ENCODE results near the gene KIAA0825. TPM values are rescaled to one million over a fixed set of nuclear protein-coding genes. Genes with fewer than 3 reads are reported as not detected.

Gene KIAA0825
- total RNA-seq, 4 donors from 2014 or later = 4.7 to 5.8 (median 5.0) TPM

GRCh38 chr5:94288937-94289336, 329.5 kb downstream of the KIAA0825 start:
- TF ChIP-seq, protein P1, sequence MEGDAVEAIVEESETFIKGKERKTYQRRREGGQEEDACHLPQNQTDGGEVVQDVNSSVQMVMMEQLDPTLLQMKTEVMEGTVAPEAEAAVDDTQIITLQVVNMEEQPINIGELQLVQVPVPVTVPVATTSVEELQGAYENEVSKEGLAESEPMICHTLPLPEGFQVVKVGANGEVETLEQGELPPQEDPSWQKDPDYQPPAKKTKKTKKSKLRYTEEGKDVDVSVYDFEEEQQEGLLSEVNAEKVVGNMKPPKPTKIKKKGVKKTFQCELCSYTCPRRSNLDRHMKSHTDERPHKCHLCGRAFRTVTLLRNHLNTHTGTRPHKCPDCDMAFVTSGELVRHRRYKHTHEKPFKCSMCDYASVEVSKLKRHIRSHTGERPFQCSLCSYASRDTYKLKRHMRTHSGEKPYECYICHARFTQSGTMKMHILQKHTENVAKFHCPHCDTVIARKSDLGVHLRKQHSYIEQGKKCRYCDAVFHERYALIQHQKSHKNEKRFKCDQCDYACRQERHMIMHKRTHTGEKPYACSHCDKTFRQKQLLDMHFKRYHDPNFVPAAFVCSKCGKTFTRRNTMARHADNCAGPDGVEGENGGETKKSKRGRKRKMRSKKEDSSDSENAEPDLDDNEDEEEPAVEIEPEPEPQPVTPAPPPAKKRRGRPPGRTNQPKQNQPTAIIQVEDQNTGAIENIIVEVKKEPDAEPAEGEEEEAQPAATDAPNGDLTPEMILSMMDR (IDR thresholded peaks at IDR 0.05; ENCODE audit: low read depth) = no peak

DNA sequence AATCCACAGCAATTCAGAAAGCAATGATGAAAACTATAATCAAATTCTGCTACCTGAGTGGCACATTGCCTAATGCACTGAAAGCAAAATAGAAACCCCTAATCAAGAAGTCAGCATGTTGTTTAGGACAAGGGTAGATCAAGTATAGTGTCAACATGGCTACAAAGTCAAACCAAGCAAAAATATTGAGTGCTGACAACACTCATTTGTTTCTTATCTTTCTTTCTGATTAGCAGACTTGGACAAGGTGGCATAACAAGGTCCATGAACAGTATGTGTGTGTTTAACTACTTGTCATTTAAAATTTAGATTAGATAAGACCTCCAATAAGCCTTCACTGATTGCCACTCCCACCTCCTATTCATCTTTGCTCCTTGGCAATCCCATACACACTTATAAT, 332.4 kb downstream of the KIAA0825 start:
- TF ChIP-seq, protein P1 (IDR thresholded peaks at IDR 0.05; ENCODE audit: low read depth) = no peak

DNA sequence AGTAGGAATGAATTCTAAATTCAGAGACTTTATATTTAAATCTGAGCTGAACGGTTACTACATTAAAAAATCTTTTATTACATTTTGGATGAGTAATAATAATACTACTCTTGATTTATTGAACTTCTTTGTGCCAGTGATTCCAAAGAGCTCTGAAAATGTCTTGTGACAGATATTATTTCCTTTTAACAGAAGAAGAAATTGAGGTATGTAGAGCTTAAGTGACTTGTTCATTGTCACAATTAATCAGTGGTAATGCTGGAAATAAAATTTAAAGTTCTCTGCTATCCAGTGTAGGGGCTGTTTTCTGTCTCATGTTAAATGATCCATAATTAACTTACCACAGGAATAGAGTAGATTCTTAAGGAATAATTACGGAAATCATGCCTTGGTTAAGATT, 335.3 kb downstream of the KIAA0825 start:
- TF ChIP-seq, protein P1 (IDR thresholded peaks at IDR 0.05; ENCODE audit: low read depth) = no peak

- TF ChIP-seq, protein P1 (IDR thresholded peaks at IDR 0.05; ENCODE audit: low read depth) = no peak
Observed at GRCh38 chr5:94281236-94281801, 337.1 kb downstream of the KIAA0825 start.

- TF ChIP-seq, protein P1 (IDR thresholded peaks at IDR 0.05; ENCODE audit: low read depth) = no peak
Observed at GRCh38 chr5:94276751-94277150, 341.7 kb downstream of the KIAA0825 start.

- TF ChIP-seq, protein P1 (IDR thresholded peaks at IDR 0.05; ENCODE audit: low read depth) = no peak
Observed at GRCh38 chr5:94276048-94276447, 342.4 kb downstream of the KIAA0825 start.

DNA sequence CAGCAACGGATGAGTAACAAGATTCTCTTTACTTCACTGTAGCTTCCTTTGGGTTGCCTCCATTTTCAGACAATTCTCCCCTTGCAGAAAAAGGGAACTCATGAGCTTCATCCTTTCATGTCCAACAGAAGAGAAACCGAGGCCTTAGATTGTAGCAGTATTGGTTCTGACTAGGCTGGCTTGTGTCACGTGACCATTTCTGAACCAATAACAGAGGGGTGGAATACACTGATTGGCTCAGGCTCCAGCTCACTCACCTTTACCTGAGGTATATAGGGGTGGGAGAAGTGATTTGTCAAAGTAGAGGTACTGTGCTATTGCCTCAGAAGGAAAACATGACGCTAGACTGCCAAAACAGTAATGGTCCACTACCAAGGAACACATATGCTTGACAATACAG, 343.7 kb downstream of the KIAA0825 start:
- TF ChIP-seq, protein P1 (IDR thresholded peaks at IDR 0.05; ENCODE audit: low read depth) = no peak

Data from subcutaneous adipose tissue (tissue), 4 donors.